ENCODE results near the gene SLC5A10. TPM values are rescaled to one million over a fixed set of nuclear protein-coding genes. Genes with fewer than 3 reads are reported as not detected.
"Not testable (repeated sequence)": the region's sequence is repeated elsewhere in the genome, so short reads cannot be mapped to it uniquely, and the experiment has no call there.

Gene SLC5A10
- total and polyA plus RNA-seq, 7 donors: 0.19 TPM; not detected in 6

- Histone ChIP-seq H3K4me1 (no peaks in the 10 kb centered on the region), H3K27ac (no peak overlapping the region), H3K4me3 (no peak overlapping the region), H3K27me3 (no peaks in the 10 kb centered on the region), H3K9me3 (no peaks in the 10 kb centered on the region), H3K36me3 (no peaks in the 10 kb centered on the region)
- no peak for DNase-seq
- no peak for TF ChIP-seq CTCF (IDR thresholded peaks at IDR 0.05)
- TF ChIP-seq POLR2AphosphoS5 (IDR thresholded peaks at IDR 0.05): no peak
- no peak for TF ChIP-seq POLR2A (IDR thresholded peaks at IDR 0.05)
- TF ChIP-seq EP300 (IDR thresholded peaks at IDR 0.05): no peak
- 90 to 94% methylated on average over 3 of the region's 3 CpGs for WGBS, 2 donors
- intact Hi-C loops (cut with DNase I): no loop called here
These were observed 2.4 kb downstream of the SLC5A10 start for GRCh38 chr17:18954321-18954720.

DNA sequence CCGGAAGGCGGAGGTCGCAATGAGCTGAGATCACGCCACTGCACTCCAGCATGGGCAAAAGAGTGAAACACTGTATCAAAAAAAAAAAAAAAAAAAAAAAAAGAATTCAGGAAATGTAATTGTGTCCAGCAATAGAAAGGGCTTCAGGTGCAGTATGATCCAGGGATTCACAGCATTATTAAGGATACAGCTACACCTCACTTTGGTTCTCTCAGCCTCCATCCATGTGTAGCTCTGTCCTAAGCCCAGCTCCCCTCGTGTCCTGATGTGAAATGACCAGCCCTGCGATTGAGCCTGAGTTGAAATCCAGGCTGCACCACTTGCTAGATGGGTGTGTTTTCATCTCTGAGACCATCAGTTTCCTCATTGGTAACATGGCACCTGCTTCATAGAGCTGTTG is 3.0 kb downstream of the SLC5A10 start:
- DNase-seq: no peak
- WGBS, 2 donors: 95 to 97% methylated on average over 6 of the region's 6 CpGs
- Histone ChIP-seq H3K4me1 (no peaks in the 10 kb centered on the region), H3K4me3 (no peak overlapping the region), H3K9me3 (no peaks in the 10 kb centered on the region), H3K36me3 (no peaks in the 10 kb centered on the region), H3K27ac (no peak overlapping the region), H3K27me3 (no peaks in the 10 kb centered on the region)
- intact Hi-C loops (cut with DNase I): no loop called here
- TF ChIP-seq EP300 (IDR thresholded peaks at IDR 0.05) (no peak), CTCF (IDR thresholded peaks at IDR 0.05) (no peak), POLR2A (IDR thresholded peaks at IDR 0.05) (no peak), POLR2AphosphoS5 (IDR thresholded peaks at IDR 0.05) (no peak)

GRCh38 chr17:18956021-18956420 is 4.1 kb downstream of the SLC5A10 start:
- H3K36me3 ChIP-seq; H3K9me3 ChIP-seq; DNase-seq; H3K4me1 ChIP-seq; H3K27ac ChIP-seq; intact Hi-C loops (cut with DNase I); H3K27me3 ChIP-seq; H3K4me3 ChIP-seq: not testable (repeated sequence)
- WGBS, 2 donors: 92 to 94% methylated on average over 6 of the region's 6 CpGs

DNA sequence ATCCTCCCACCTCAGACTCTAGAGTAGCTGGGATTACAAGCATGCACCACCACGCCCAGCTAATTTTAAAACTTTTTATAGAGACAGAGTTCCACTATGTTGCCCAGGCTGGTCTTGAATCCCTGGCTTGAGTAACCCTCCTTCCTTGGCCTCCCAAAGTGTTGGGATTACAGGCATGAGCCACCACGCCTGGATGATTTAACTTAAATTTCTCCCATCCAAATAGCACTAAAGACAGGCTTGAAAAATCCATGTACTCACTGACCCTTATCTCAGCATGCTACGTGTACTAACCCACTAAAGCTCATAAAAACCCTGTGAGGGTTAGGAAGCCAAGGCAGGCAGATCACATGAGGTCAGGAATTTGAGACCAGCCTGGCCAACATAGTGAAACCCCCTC is 4.6 kb downstream of the SLC5A10 start:
- intact Hi-C loops (cut with DNase I): no loop called here
- H3K4me3 ChIP-seq: no peak overlapping the region
- H3K36me3 ChIP-seq: no peaks in the 10 kb centered on the region
- no peak for DNase-seq
- H3K27ac ChIP-seq: no peak overlapping the region
- 77 to 86% methylated on average over 3 of the region's 3 CpGs for WGBS, 2 donors
- no peak for TF ChIP-seq POLR2AphosphoS5 (IDR thresholded peaks at IDR 0.05)
- TF ChIP-seq EP300 (IDR thresholded peaks at IDR 0.05): no peak
- no peak for TF ChIP-seq CTCF (IDR thresholded peaks at IDR 0.05)
- TF ChIP-seq POLR2A (IDR thresholded peaks at IDR 0.05): no peak
- H3K4me1 ChIP-seq: peaks cover 0 to 9% (median 6%) of the 10 kb centered on the region in 4 donors
- no peaks in the 10 kb centered on the region for H3K27me3 ChIP-seq
- H3K9me3 ChIP-seq: no peaks in the 10 kb centered on the region

DNA sequence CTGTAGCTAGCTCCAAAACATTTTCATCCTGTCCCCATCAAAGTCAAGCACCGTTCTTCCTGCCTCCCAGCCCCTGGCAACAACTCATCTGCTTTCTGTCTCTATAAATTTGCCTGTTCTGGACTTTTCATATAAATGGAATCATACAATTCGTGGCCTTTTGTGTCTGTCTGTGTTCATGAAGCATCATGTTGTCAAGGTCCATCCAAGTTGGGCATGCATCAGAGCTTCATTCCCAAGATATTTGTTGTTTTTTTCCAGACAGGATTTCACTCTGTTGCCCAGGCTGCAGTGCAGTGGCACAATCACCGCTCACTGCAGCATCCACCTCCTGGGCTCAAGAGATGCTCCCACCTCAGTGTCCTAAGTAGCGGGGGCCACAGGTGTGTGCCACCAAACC is 5.9 kb downstream of the SLC5A10 start:
- no peak for DNase-seq
- intact Hi-C loops (cut with DNase I): no loop called here
- 88 to 90% methylated on average over 4 of the region's 4 CpGs for WGBS, 2 donors
- Histone ChIP-seq H3K4me1 (peaks cover 0 to 13% (median 10%) of the 10 kb centered on the region in 4 donors), H3K27me3 (no peaks in the 10 kb centered on the region), H3K36me3 (no peaks in the 10 kb centered on the region), H3K27ac (no peak overlapping the region), H3K4me3 (no peak overlapping the region), H3K9me3 (no peaks in the 10 kb centered on the region)
- no peak for TF ChIP-seq POLR2A (IDR thresholded peaks at IDR 0.05)
- no peak for TF ChIP-seq EP300 (IDR thresholded peaks at IDR 0.05)
- TF ChIP-seq POLR2AphosphoS5 (IDR thresholded peaks at IDR 0.05): no peak
- TF ChIP-seq CTCF (IDR thresholded peaks at IDR 0.05): no peak
